ENCODE data around the gene GDF15.
"Not testable (repeated sequence)": the region's sequence is repeated elsewhere in the genome, so short reads cannot be mapped to it uniquely, and the experiment has no call there.

The GDF15 gene

GRCh38 chr19:18348171-18348570, 37.8 kb upstream of the GDF15 start:
- Histone ChIP-seq H3K27ac (ENCODE audit: low read length) (no peak overlapping the region), H3K79me2 (ENCODE audit: low read length) (no peaks in the 10 kb centered on the region), H3K36me3 (replicated peaks; ENCODE audit: insufficient read depth, low read length) (no peaks in the 10 kb centered on the region), H3K9me3 (replicated peaks; ENCODE audit: insufficient read depth, low read length) (no peaks in the 10 kb centered on the region), H4K20me1 (ENCODE audit: insufficient read depth, low read length) (no peaks in the 10 kb centered on the region), H3K27me3 (replicated peaks; ENCODE audit: insufficient read depth, low read length) (no peaks in the 10 kb centered on the region), H3K4me3 (ENCODE audit: low read length) (no peak overlapping the region), H3K9ac (ENCODE audit: low read length) (no peak overlapping the region), H3K9me2 (replicated peaks; ENCODE audit: insufficient read depth, low read length) (no peaks in the 10 kb centered on the region), H3K4me2 (ENCODE audit: low read depth, low read length) (no peak overlapping the region), H2AFZ (ENCODE audit: low read length) (no peak overlapping the region), H3K4me1 (ENCODE audit: low read length) (no peaks in the 10 kb centered on the region), H3F3A (ENCODE audit: insufficient read depth, low read length) (no peaks in the 10 kb centered on the region)
- TF ChIP-seq, protein P1, sequence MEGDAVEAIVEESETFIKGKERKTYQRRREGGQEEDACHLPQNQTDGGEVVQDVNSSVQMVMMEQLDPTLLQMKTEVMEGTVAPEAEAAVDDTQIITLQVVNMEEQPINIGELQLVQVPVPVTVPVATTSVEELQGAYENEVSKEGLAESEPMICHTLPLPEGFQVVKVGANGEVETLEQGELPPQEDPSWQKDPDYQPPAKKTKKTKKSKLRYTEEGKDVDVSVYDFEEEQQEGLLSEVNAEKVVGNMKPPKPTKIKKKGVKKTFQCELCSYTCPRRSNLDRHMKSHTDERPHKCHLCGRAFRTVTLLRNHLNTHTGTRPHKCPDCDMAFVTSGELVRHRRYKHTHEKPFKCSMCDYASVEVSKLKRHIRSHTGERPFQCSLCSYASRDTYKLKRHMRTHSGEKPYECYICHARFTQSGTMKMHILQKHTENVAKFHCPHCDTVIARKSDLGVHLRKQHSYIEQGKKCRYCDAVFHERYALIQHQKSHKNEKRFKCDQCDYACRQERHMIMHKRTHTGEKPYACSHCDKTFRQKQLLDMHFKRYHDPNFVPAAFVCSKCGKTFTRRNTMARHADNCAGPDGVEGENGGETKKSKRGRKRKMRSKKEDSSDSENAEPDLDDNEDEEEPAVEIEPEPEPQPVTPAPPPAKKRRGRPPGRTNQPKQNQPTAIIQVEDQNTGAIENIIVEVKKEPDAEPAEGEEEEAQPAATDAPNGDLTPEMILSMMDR (IDR thresholded peaks at IDR 0.05; ENCODE audit: low read length): no peak
- TF ChIP-seq EZH2 (optimal IDR thresholded peaks at IDR 0.05; ENCODE audit: low read depth, low read length) (no peak), EZH2phosphoT487 (IDR thresholded peaks at IDR 0.05; ENCODE audit: low read length) (no peak)
- no peak for DNase-seq

GRCh38 chr19:18348818-18349339, 37.1 kb upstream of the GDF15 start:
- not testable (repeated sequence) for H3K36me3 ChIP-seq (replicated peaks; ENCODE audit: insufficient read depth, low read length); H3K27me3 ChIP-seq (replicated peaks; ENCODE audit: insufficient read depth, low read length); H3K9me2 ChIP-seq (replicated peaks; ENCODE audit: insufficient read depth, low read length); H2AFZ ChIP-seq (ENCODE audit: low read length); H3K27ac ChIP-seq (ENCODE audit: low read length); H3K4me1 ChIP-seq (ENCODE audit: low read length); H3F3A ChIP-seq (ENCODE audit: insufficient read depth, low read length); DNase-seq; H3K9ac ChIP-seq (ENCODE audit: low read length); H3K4me3 ChIP-seq (ENCODE audit: low read length); H3K79me2 ChIP-seq (ENCODE audit: low read length); H3K9me3 ChIP-seq (replicated peaks; ENCODE audit: insufficient read depth, low read length); H3K4me2 ChIP-seq (ENCODE audit: low read depth, low read length); H4K20me1 ChIP-seq (ENCODE audit: insufficient read depth, low read length)

GRCh38 chr19:18349524-18350128, 36.3 kb upstream of the GDF15 start:
- H3K36me3 ChIP-seq (replicated peaks; ENCODE audit: insufficient read depth, low read length): no peaks in the 10 kb centered on the region
- no peak overlapping the region for H2AFZ ChIP-seq (ENCODE audit: low read length)
- H3K9me3 ChIP-seq (replicated peaks; ENCODE audit: insufficient read depth, low read length): no peaks in the 10 kb centered on the region
- H3K79me2 ChIP-seq (ENCODE audit: low read length): no peaks in the 10 kb centered on the region
- H3K9me2 ChIP-seq (replicated peaks; ENCODE audit: insufficient read depth, low read length): no peaks in the 10 kb centered on the region
- H3K27me3 ChIP-seq (replicated peaks; ENCODE audit: insufficient read depth, low read length): no peaks in the 10 kb centered on the region
- TF ChIP-seq EZH2 (optimal IDR thresholded peaks at IDR 0.05; ENCODE audit: low read depth, low read length) (no peak), EZH2phosphoT487 (IDR thresholded peaks at IDR 0.05; ENCODE audit: low read length) (no peak)
- TF ChIP-seq, protein P1 (IDR thresholded peaks at IDR 0.05; ENCODE audit: low read length): peak; percentile 34
- H4K20me1 ChIP-seq (ENCODE audit: insufficient read depth, low read length): no peaks in the 10 kb centered on the region
- H3K4me2 ChIP-seq (ENCODE audit: low read depth, low read length): no peak overlapping the region
- H3K27ac ChIP-seq (ENCODE audit: low read length): no peak overlapping the region
- no peaks in the 10 kb centered on the region for H3F3A ChIP-seq (ENCODE audit: insufficient read depth, low read length)
- DNase-seq: no peak
- H3K4me3 ChIP-seq (ENCODE audit: low read length): no peak overlapping the region
- no peaks in the 10 kb centered on the region for H3K4me1 ChIP-seq (ENCODE audit: low read length)
- H3K9ac ChIP-seq (ENCODE audit: low read length): no peak overlapping the region

DNA sequence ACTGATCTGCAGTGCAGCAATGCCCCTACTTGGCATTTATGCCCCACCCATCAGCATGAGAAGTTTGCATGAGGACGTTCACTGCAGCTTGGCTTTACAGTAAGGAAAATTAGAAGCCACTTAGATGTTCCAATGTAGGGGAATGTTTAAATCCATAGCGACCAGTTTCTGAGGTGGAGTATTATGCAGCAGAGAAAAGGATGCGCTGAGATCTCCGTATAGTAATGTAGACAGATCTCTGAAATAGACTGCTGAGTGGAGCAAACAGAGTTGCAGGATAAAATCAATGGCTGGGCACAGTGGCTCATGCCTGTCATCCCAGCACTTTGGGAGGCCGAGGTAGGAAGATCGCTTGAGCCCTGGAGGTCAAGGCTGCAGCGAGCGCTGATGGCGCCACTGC, 35.5 kb upstream of the GDF15 start:
- Histone ChIP-seq H3K4me1 (ENCODE audit: low read length) (no peaks in the 10 kb centered on the region), H3K79me2 (ENCODE audit: low read length) (no peaks in the 10 kb centered on the region), H3K9me2 (replicated peaks; ENCODE audit: insufficient read depth, low read length) (no peaks in the 10 kb centered on the region), H3K9ac (ENCODE audit: low read length) (no peak overlapping the region), H3K9me3 (replicated peaks; ENCODE audit: insufficient read depth, low read length) (no peaks in the 10 kb centered on the region), H3K36me3 (replicated peaks; ENCODE audit: insufficient read depth, low read length) (no peaks in the 10 kb centered on the region), H3K4me2 (ENCODE audit: low read depth, low read length) (no peak overlapping the region), H3F3A (ENCODE audit: insufficient read depth, low read length) (no peaks in the 10 kb centered on the region), H3K27ac (ENCODE audit: low read length) (no peak overlapping the region), H3K27me3 (replicated peaks; ENCODE audit: insufficient read depth, low read length) (no peaks in the 10 kb centered on the region), H2AFZ (ENCODE audit: low read length) (no peak overlapping the region), H4K20me1 (ENCODE audit: insufficient read depth, low read length) (no peaks in the 10 kb centered on the region), H3K4me3 (ENCODE audit: low read length) (no peak overlapping the region)
- DNase-seq: no peak
- no peak for TF ChIP-seq EZH2phosphoT487 (IDR thresholded peaks at IDR 0.05; ENCODE audit: low read length)
- TF ChIP-seq EZH2 (optimal IDR thresholded peaks at IDR 0.05; ENCODE audit: low read depth, low read length): no peak
- TF ChIP-seq, protein P1 (IDR thresholded peaks at IDR 0.05; ENCODE audit: low read length): no peak

Data from MM.1S (cell line).